ENCODE results near the gene TNFRSF13B. TPM values are rescaled to one million over a fixed set of nuclear protein-coding genes. Genes with fewer than 3 reads are reported as not detected.

TNFRSF13B gene
- total and polyA plus RNA-seq, 12 donors, result 0.18 to 0.48 TPM; not detected in 10

DNA sequence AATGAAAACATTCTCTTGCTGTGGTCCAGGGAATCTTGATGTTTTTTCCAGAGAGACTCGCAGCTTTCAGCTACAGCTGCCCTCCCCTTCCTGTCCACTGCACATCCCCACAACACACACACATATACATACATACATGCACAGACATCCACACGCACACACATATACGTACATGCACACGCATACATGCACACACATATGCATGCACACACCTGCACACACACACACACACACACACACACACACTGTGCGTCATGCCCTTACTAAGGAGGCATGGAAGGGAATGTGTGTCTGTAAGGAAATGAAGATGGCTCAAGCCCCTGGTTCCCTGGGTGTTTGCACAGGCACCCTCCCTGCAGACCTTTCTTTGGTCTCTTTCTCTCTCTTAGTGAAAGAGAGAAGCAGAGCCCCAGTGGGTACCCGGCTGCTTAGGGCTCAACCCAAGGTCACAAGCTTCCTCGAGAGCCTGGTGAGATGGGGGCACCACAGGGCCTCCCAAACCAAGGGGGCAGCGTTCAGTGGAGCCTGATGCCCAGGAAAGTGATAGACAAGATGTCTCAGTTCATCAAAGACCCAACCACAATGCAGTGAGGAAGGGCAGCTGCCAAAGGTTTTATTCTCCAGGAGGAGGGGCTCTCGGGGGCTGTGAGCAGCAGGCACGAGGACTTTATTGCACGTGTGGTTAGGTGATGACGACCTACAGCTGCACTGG, 33.3 kb downstream of the TNFRSF13B start:
- Histone ChIP-seq H3K9me3 (replicated peaks in 1 of 3) (no peaks in the 10 kb centered on the region), H3K27ac (no peak overlapping the region), H3K4me1 (replicated peaks in 1 of 2) (no peaks in the 10 kb centered on the region), H3K36me3 (replicated peaks in 1 of 2) (no peaks in the 10 kb centered on the region), H3K27me3 (no peaks in the 10 kb centered on the region), H3K4me3 (no peak overlapping the region)
- intact Hi-C loops (cut with DNase I), result no loop called here
- WGBS, 4 donors, result 49 to 56% (median 54%) methylated on average over 11 to 12 of the region's 12 CpGs
- no peak for DNase-seq
- TF ChIP-seq POLR2A (IDR thresholded peaks at IDR 0.05), result no peak

DNA sequence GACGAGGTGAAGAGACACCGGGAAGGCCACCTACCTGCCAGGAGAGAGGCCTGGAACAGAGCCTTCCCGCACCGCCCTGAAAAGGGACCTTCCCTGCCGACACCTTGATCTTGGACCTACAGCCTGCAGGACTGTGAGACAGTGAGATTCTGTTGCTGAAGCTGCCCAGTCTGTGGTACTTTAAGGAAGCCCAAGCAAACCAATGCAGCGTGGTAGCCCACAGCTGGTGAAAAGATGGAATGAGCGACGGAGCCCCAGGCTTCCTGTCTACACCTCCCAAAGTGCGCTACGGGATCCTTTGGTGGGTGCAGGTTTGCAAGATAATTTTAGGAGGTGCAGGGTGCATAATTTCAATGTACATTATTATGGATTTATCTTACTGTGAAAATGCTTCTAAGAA, 33.9 kb downstream of the TNFRSF13B start:
- WGBS, 4 donors, result 70 to 89% (median 81%) methylated on average over 10 of the region's 10 CpGs
- TF ChIP-seq, protein P1, sequence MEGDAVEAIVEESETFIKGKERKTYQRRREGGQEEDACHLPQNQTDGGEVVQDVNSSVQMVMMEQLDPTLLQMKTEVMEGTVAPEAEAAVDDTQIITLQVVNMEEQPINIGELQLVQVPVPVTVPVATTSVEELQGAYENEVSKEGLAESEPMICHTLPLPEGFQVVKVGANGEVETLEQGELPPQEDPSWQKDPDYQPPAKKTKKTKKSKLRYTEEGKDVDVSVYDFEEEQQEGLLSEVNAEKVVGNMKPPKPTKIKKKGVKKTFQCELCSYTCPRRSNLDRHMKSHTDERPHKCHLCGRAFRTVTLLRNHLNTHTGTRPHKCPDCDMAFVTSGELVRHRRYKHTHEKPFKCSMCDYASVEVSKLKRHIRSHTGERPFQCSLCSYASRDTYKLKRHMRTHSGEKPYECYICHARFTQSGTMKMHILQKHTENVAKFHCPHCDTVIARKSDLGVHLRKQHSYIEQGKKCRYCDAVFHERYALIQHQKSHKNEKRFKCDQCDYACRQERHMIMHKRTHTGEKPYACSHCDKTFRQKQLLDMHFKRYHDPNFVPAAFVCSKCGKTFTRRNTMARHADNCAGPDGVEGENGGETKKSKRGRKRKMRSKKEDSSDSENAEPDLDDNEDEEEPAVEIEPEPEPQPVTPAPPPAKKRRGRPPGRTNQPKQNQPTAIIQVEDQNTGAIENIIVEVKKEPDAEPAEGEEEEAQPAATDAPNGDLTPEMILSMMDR (IDR thresholded peaks at IDR 0.05), result no peak
- TF ChIP-seq POLR2A (IDR thresholded peaks at IDR 0.05), result no peak

DNA sequence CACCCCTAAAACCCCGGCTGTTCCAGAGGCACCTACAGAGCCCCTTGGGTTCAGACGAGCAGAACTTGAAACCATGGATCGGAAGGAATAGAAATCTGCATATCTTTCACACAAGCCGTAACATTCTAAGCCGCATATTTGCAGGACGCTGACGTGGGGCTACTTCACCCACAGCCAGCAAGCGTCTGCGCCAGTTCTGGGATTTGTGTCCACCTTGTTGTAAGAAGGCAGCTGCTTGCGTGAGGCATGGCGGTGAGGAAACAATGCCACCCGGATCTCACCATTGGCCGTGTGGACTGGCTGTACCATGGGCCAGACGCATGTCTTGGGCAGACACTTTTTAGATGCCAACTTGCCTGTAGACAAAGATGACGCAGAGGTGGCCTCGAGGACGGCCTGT, 34.5 kb downstream of the TNFRSF13B start:
- Histone ChIP-seq H3K27me3 (no peaks in the 10 kb centered on the region), H3K27ac (no peak overlapping the region), H3K36me3 (replicated peaks in 1 of 2) (no peaks in the 10 kb centered on the region), H3K4me1 (replicated peaks in 1 of 2) (no peaks in the 10 kb centered on the region), H3K9me3 (replicated peaks in 1 of 3) (no peaks in the 10 kb centered on the region), H3K4me3 (no peak overlapping the region)
- 71 to 92% (median 87%) methylated on average over 13 to 17 of the region's 17 CpGs for WGBS, 4 donors
- DNase-seq, result peak in 2 of 7 donors; percentile 12 to 25
- TF ChIP-seq POLR2A (IDR thresholded peaks at IDR 0.05), result no peak
- TF ChIP-seq, protein P1 (IDR thresholded peaks at IDR 0.05), result no peak
- intact Hi-C loops (cut with DNase I), result no loop called here

More for the DNA sequence above, 33.9 kb downstream of the TNFRSF13B start:
- Histone ChIP-seq H3K36me3 (replicated peaks in 1 of 2) (no peaks in the 10 kb centered on the region), H3K27ac (no peak overlapping the region), H3K27me3 (no peaks in the 10 kb centered on the region), H3K4me3 (no peak overlapping the region), H3K4me1 (replicated peaks in 1 of 2) (no peaks in the 10 kb centered on the region), H3K9me3 (replicated peaks in 1 of 3) (no peaks in the 10 kb centered on the region)
- DNase-seq, result peak in 1 of 7 donors; percentile 3
- intact Hi-C loops (cut with DNase I), result no loop called here

DNA sequence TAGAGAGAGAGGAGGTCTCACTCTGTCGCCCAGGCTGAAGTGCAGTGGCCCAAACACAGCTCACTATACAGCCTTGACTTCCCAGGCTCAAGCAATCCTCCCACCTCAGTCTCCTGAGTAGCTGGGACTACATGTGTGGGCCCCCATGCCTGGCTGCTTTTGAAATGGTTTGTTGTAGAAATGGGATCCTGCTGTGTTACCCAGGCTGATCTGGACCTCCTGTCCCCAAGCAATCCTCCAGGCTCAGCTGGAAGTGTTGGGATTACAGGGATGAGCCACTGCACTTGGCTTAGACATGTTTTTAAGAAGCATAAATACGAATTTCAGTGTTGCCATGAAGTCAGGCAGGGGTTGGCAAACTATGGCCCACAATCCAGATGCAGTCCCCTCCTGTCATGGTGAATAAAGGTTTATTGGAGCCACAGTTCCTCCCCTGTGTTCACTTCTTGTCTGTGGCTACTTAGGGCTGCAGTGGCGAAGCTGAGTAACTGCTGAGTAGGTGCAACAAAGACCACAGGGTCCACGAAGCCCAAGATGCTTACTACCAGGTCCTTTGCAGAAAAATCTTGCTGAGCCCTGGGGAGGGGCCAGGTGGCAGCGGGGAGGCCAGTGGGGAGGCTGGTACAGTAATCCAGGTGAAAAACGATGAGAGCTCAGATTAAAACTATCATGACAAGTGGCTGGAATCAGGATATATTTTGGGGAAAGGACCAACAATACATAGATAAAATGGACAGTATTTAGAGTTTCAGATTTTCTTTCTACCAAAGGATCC, 35.2 kb downstream of the TNFRSF13B start:
- no peaks in the 10 kb centered on the region for H3K27me3 ChIP-seq
- DNase-seq, result peak in 1 of 7 donors; percentile 18
- TF ChIP-seq, protein P1 (IDR thresholded peaks at IDR 0.05), result no peak
- no peak for TF ChIP-seq POLR2A (IDR thresholded peaks at IDR 0.05)
- no peaks in the 10 kb centered on the region for H3K4me1 ChIP-seq (replicated peaks in 1 of 2)
- H3K9me3 ChIP-seq (replicated peaks in 1 of 3), result no peaks in the 10 kb centered on the region
- no peaks in the 10 kb centered on the region for H3K36me3 ChIP-seq (replicated peaks in 1 of 2)
- 60 to 77% (median 73%) methylated on average over 5 to 6 of the region's 6 CpGs for WGBS, 4 donors
- H3K4me3 ChIP-seq, result no peak overlapping the region
- intact Hi-C loops (cut with DNase I), result no loop called here
- no peak overlapping the region for H3K27ac ChIP-seq
